Uterus (tissue), 4 donors: ENCODE measurements around the gene NSD1. TPM values are rescaled to one million over a fixed set of nuclear protein-coding genes. Genes with fewer than 3 reads are reported as not detected.
"Not testable (repeated sequence)": the region's sequence is repeated elsewhere in the genome, so short reads cannot be mapped to it uniquely, and the experiment has no call there.

Source experiments
- DNase-seq, 2 donors: peaks; one replicate each; pipeline ENCODE4 v3.0.0-alpha.2; 2019 to 2020
- H3K27ac ChIP-seq, 2 donors: fragments of 200-600 bp; sonication (generic); 1 replicate in 1 of 2; 2 replicates in 1 of 2; pipeline ENCODE4 v1.5.1; 2016 to 2018
- H3K27me3 ChIP-seq, 2 donors: fragments of 200-600 bp; sonication (generic); one replicate each; pipeline ENCODE4 v1.5.1; 2018 to 2019; ENCODE audit warnings: control low read depth in 1 of 2
- H3K36me3 ChIP-seq, 2 donors: fragments of 200-600 bp; sonication (generic); one replicate each; pipeline ENCODE4 v1.5.1; 2019; ENCODE audit warnings: control low read depth in 1 of 2
- H3K4me1 ChIP-seq, 2 donors: fragments of 200-600 bp; sonication (generic); one replicate each; pipeline ENCODE4 v1.5.1; 2018 to 2019; ENCODE audit warnings: control low read depth in 1 of 2
- H3K4me3 ChIP-seq, 2 donors: fragments of 200-600 bp; sonication (generic); 1 replicate in 1 of 2; 2 replicates in 1 of 2; pipeline ENCODE4 v1.5.1; 2018 to 2019; ENCODE audit warnings: mild to moderate bottlenecking in 1 of 2
- H3K9me3 ChIP-seq, 2 donors: fragments of 200-600 bp; sonication (generic); one replicate each; pipeline ENCODE4 v1.5.1; 2019; ENCODE audit warnings: control low read depth in 1 of 2
- POLR2A ChIP-seq, 2 donors: fragments of 450-650 bp; IDR thresholded peaks; one replicate each; pipeline ENCODE4 v1.6.1; 2016; ENCODE audit warnings: antibody characterized with exemption in 2 of 2, mild to moderate bottlenecking in 1 of 2, moderate library complexity in 1 of 2
- intact Hi-C: fragments of 100-400 bp; cut with DNase I; formaldehyde crosslinking; loops from one replicate; pipeline ENCODE4 v1.15.1; 2023; ENCODE audit warnings: low total_unique reads
- total RNA-seq, 4 donors: library from RNA; depleted of rRNA in 3 of 4; stranded (reverse); fragments of >200 nt in 3 of 4; gene quantifications; one replicate each; pipeline versions ENCODE4 v1.1.0 to v1.2.4, GENCODE V29; 2014 to 2023
- TF ChIP-seq, protein P1 (sequence below), 4 experiments: fragments of 200-600 bp in 2 of 4; fragments of 450-650 bp in 2 of 4; sonication (generic) in 2 of 4; IDR thresholded peaks; one replicate each; pipeline ENCODE4 v1.5.1; 2016 to 2019; ENCODE audit warnings: antibody characterized with exemption in 4 of 4, mild to moderate bottlenecking in 2 of 4, moderate library complexity in 1 of 4
- donor health status: DM: yes; HTN: yes; CAD: no.

The NSD1 gene
- total RNA-seq, 4 donors from 2014 or later, result 24.1 to 132 (median 64.6) TPM

DNA sequence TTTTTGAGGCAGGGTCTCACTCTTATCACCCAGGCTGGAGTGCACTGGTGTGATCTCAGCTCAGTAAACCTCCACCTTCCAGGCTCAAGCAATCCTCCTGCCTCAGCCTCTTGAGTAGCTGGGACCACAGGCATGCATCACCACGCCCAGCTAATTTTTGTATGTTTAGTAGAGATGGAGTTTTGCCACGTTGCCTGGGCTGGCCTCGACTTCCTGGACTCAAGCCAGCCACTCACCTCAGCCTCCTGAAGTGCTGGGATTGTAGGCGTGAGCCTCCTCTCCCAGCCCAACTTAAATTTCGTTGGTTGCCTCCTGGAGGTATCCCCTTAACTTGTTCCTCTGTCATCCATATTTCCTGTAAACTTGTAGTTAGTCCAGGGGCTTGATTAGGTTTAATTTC is 122.7 kb downstream of the NSD1 start:
- H3K36me3 ChIP-seq, result no peaks in the 10 kb centered on the region

GRCh38 chr5:177258711-177259110 is 125.1 kb downstream of the NSD1 start:
- H3K9me3 ChIP-seq, H3K27ac ChIP-seq, intact Hi-C loops, H3K27me3 ChIP-seq, H3K4me1 ChIP-seq, DNase-seq, H3K36me3 ChIP-seq, H3K4me3 ChIP-seq: not testable (repeated sequence)

More for the DNA sequence above, 122.7 kb downstream of the NSD1 start:
- no peak for DNase-seq
- no peaks in the 10 kb centered on the region for H3K4me1 ChIP-seq
- no peaks in the 10 kb centered on the region for H3K27me3 ChIP-seq
- H3K9me3 ChIP-seq, result no peaks in the 10 kb centered on the region
- TF ChIP-seq, protein P1, sequence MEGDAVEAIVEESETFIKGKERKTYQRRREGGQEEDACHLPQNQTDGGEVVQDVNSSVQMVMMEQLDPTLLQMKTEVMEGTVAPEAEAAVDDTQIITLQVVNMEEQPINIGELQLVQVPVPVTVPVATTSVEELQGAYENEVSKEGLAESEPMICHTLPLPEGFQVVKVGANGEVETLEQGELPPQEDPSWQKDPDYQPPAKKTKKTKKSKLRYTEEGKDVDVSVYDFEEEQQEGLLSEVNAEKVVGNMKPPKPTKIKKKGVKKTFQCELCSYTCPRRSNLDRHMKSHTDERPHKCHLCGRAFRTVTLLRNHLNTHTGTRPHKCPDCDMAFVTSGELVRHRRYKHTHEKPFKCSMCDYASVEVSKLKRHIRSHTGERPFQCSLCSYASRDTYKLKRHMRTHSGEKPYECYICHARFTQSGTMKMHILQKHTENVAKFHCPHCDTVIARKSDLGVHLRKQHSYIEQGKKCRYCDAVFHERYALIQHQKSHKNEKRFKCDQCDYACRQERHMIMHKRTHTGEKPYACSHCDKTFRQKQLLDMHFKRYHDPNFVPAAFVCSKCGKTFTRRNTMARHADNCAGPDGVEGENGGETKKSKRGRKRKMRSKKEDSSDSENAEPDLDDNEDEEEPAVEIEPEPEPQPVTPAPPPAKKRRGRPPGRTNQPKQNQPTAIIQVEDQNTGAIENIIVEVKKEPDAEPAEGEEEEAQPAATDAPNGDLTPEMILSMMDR (IDR thresholded peaks at IDR 0.05), result no peak
- no peak for TF ChIP-seq POLR2A (IDR thresholded peaks at IDR 0.05)
- intact Hi-C loops, result no loop called here
- H3K27ac ChIP-seq, result no peak overlapping the region
- no peak overlapping the region for H3K4me3 ChIP-seq

- H3K4me1 ChIP-seq, result no peaks in the 10 kb centered on the region
- DNase-seq, result no peak
- TF ChIP-seq, protein P1 (IDR thresholded peaks at IDR 0.05), result no peak
- no peak for TF ChIP-seq POLR2A (IDR thresholded peaks at IDR 0.05)
- H3K36me3 ChIP-seq, result no peaks in the 10 kb centered on the region
- H3K27me3 ChIP-seq, result no peaks in the 10 kb centered on the region
- H3K27ac ChIP-seq, result no peak overlapping the region
- no peak overlapping the region for H3K4me3 ChIP-seq
- no peaks in the 10 kb centered on the region for H3K9me3 ChIP-seq
- intact Hi-C loops, result no loop called here
Observed at GRCh38 chr5:177260961-177261360, 127.4 kb downstream of the NSD1 start.

- Histone ChIP-seq H3K27ac (no peak overlapping the region), H3K9me3 (no peaks in the 10 kb centered on the region), H3K4me3 (no peak overlapping the region), H3K4me1 (no peaks in the 10 kb centered on the region), H3K27me3 (no peaks in the 10 kb centered on the region), H3K36me3 (no peaks in the 10 kb centered on the region)
- no peak for TF ChIP-seq POLR2A (IDR thresholded peaks at IDR 0.05)
- TF ChIP-seq, protein P1 (IDR thresholded peaks at IDR 0.05), result no peak
- intact Hi-C loops, result no loop called here
- no peak for DNase-seq
Observed at GRCh38 chr5:177261510-177261909, 127.9 kb downstream of the NSD1 start.

GRCh38 chr5:177264178-177264577 is 130.6 kb downstream of the NSD1 start:
- Histone ChIP-seq H3K27me3 (no peaks in the 10 kb centered on the region), H3K27ac (no peak overlapping the region), H3K36me3 (no peaks in the 10 kb centered on the region), H3K4me3 (no peak overlapping the region), H3K9me3 (no peaks in the 10 kb centered on the region), H3K4me1 (no peaks in the 10 kb centered on the region)
- no peak for DNase-seq
- TF ChIP-seq, protein P1 (IDR thresholded peaks at IDR 0.05), result no peak
- TF ChIP-seq POLR2A (IDR thresholded peaks at IDR 0.05), result no peak
- intact Hi-C loops, result no loop called here

DNA sequence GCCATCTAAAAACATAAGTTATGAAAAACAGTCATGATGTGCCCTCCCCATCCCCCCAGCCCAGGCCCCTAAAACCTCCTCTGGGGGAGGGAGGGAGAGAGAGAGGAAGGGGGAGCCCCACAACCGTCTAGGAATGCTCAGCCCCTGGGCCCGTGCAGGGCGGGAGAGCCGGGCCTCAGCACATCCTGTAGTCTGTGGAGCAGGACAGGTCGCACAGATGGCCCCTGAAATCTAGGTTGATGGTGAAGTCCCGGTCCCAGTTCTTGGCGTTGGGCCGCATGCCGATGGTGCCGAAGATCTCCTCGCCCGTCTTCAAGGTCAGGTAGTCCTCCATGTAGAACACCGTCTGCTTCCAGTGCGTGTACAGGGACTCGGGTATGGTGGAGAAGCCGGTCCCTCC is 131.8 kb downstream of the NSD1 start:
- TF ChIP-seq POLR2A (IDR thresholded peaks at IDR 0.05), result no peak
- TF ChIP-seq, protein P1 (IDR thresholded peaks at IDR 0.05), result no peak

More for the DNA sequence above, 131.8 kb downstream of the NSD1 start:
- H3K36me3 ChIP-seq, result no peaks in the 10 kb centered on the region
- H3K27ac ChIP-seq, result no peak overlapping the region
- H3K4me1 ChIP-seq, result no peaks in the 10 kb centered on the region
- intact Hi-C loops, result no loop called here
- no peaks in the 10 kb centered on the region for H3K27me3 ChIP-seq
- DNase-seq, result no peak
- no peak overlapping the region for H3K4me3 ChIP-seq
- no peaks in the 10 kb centered on the region for H3K9me3 ChIP-seq
